ENCODE measurements around the gene ZNF143.
A peak's percentile ranks its signal among the peaks of the same experiment; 100 is the strongest.
"Not testable (repeated sequence)": the region's sequence is repeated elsewhere in the genome, so short reads cannot be mapped to it uniquely, and the experiment has no call there.

Gene ZNF143

GRCh38 chr11:9530020-9530621 is 69.3 kb downstream of the ZNF143 start:
- TF ChIP-seq, protein P1, sequence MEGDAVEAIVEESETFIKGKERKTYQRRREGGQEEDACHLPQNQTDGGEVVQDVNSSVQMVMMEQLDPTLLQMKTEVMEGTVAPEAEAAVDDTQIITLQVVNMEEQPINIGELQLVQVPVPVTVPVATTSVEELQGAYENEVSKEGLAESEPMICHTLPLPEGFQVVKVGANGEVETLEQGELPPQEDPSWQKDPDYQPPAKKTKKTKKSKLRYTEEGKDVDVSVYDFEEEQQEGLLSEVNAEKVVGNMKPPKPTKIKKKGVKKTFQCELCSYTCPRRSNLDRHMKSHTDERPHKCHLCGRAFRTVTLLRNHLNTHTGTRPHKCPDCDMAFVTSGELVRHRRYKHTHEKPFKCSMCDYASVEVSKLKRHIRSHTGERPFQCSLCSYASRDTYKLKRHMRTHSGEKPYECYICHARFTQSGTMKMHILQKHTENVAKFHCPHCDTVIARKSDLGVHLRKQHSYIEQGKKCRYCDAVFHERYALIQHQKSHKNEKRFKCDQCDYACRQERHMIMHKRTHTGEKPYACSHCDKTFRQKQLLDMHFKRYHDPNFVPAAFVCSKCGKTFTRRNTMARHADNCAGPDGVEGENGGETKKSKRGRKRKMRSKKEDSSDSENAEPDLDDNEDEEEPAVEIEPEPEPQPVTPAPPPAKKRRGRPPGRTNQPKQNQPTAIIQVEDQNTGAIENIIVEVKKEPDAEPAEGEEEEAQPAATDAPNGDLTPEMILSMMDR (IDR thresholded peaks at IDR 0.05): no peak
- no peak for TF ChIP-seq ZFX (IDR thresholded peaks at IDR 0.05; ENCODE audit: borderline replicate concordance)
- peak overlapping the region; percentile 20; the same call in 1 of the 2 replicates for H3K27ac ChIP-seq

- H3K27ac ChIP-seq: no peak overlapping the region
- TF ChIP-seq ZFX (IDR thresholded peaks at IDR 0.05; ENCODE audit: borderline replicate concordance): no peak
- TF ChIP-seq, protein P1 (IDR thresholded peaks at IDR 0.05): no peak; the same call in 1 of the 2 replicates
Observed at GRCh38 chr11:9530901-9531625, 70.3 kb downstream of the ZNF143 start.

- no peak overlapping the region for H3K27ac ChIP-seq
- TF ChIP-seq, protein P1 (IDR thresholded peaks at IDR 0.05): no peak
- no peak for TF ChIP-seq ZFX (IDR thresholded peaks at IDR 0.05; ENCODE audit: borderline replicate concordance)
Observed at GRCh38 chr11:9533058-9533457, 72.2 kb downstream of the ZNF143 start.

GRCh38 chr11:9533736-9534473 is 73.1 kb downstream of the ZNF143 start:
- TF ChIP-seq, protein P1 (IDR thresholded peaks at IDR 0.05): no peak
- no peak for TF ChIP-seq ZFX (IDR thresholded peaks at IDR 0.05; ENCODE audit: borderline replicate concordance)
- H3K27ac ChIP-seq: no peak overlapping the region

DNA sequence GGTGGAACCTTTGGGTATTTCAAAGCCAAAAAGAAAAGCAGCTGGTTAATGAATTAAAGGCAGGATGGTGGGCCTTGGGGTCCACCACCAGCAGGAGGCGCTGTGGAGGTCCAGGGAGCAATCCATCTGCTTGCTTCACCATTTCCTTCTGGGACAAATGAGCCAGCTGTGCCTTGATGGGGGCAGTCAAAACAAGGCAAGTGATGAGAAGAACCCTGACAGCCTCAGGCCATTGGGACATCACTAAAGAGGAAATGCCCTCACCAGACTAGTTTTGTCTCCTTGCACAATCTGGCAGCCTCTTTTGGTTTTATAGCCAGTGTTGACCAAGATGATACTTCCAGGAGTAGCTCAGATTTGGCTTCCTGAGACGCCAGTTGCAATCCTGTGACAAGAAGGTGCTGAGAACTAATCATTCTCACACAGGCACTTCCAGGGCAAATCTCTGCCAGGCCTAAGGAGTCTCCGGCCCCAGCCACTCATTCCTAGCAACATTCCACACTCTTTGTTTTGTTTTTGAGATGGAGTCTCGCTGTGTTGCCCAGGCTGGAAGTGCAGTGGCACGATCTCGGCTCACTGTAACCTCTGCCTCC is 74.5 kb downstream of the ZNF143 start:
- H3K27ac ChIP-seq: no peak overlapping the region

DNA sequence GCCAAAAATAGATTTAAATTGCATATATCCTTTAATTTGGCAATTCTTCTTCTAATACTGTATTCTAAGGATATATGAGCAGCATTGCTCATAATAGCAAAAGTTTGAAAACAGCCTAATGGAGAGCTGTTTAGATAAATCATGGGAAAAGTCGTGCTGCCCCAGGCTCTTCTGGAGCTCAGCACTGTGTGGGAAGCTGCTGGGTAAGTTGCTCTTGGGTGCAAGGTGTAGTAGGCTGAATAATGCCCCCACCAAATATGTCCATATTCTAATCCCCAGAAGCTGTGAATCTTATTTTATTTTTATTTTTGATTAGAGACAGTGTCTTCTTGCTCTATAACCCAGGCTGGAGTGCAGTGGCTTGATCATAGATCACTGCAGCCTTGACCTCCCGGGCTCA is 77.7 kb downstream of the ZNF143 start:
- TF ChIP-seq ZFX (IDR thresholded peaks at IDR 0.05; ENCODE audit: borderline replicate concordance): no peak

More for the DNA sequence above, 74.5 kb downstream of the ZNF143 start:
- no peak for TF ChIP-seq ZFX (IDR thresholded peaks at IDR 0.05; ENCODE audit: borderline replicate concordance)
- TF ChIP-seq, protein P1 (IDR thresholded peaks at IDR 0.05): peak; percentile 95

GRCh38 chr11:9549216-9549615 is 88.4 kb downstream of the ZNF143 start:
- H3K27ac ChIP-seq: not testable (repeated sequence)

More for the DNA sequence above, 77.7 kb downstream of the ZNF143 start:
- H3K27ac ChIP-seq: no peak overlapping the region
